ENCODE measurements around the gene ZG16.
"Not testable (repeated sequence)": the region's sequence is repeated elsewhere in the genome, so short reads cannot be mapped to it uniquely, and the experiment has no call there.

Gene ZG16

GRCh38 chr16:29753516-29753915 lies 24.5 kb upstream of the ZG16 start:
- DNase-seq = no peak

- no peak for DNase-seq
Measured at GRCh38 chr16:29756654-29757053, 21.4 kb upstream of the ZG16 start.

- DNase-seq = not testable (repeated sequence)
Measured at GRCh38 chr16:29757086-29757485, 21.0 kb upstream of the ZG16 start.

- no peak for DNase-seq
Measured at GRCh38 chr16:29757950-29758466, 20.0 kb upstream of the ZG16 start.

- no peak for DNase-seq
Measured at GRCh38 chr16:29760567-29761279, 17.3 kb upstream of the ZG16 start.

- DNase-seq = not testable (repeated sequence)
Measured at GRCh38 chr16:29761280-29761651, 16.8 kb upstream of the ZG16 start.

- DNase-seq = no peak
Measured at GRCh38 chr16:29761882-29762281, 16.2 kb upstream of the ZG16 start.

- no peak for DNase-seq
Measured at GRCh38 chr16:29763326-29763725, 14.7 kb upstream of the ZG16 start.

- no peak for DNase-seq
Measured at GRCh38 chr16:29765167-29766032, 12.7 kb upstream of the ZG16 start.

- DNase-seq = peak; percentile 28
Measured at GRCh38 chr16:29766571-29766970, 11.5 kb upstream of the ZG16 start.

- DNase-seq = no peak
Measured at GRCh38 chr16:29767062-29767461, 11.0 kb upstream of the ZG16 start.

- no peak for DNase-seq
Measured at GRCh38 chr16:29769507-29769906, 8.5 kb upstream of the ZG16 start.

- no peak for DNase-seq
Measured at GRCh38 chr16:29770250-29770929, 7.7 kb upstream of the ZG16 start.

GRCh38 chr16:29772330-29772729 lies 5.7 kb upstream of the ZG16 start:
- not testable (repeated sequence) for DNase-seq

- no peak for DNase-seq
Measured at GRCh38 chr16:29774730-29775129, 3.3 kb upstream of the ZG16 start.

- DNase-seq = no peak
Measured at GRCh38 chr16:29775742-29776408, 2.2 kb upstream of the ZG16 start.

- no peak for DNase-seq
Measured at GRCh38 chr16:29779474-29779873, 1.4 kb downstream of the ZG16 start.

- DNase-seq = not testable (repeated sequence)
Measured at GRCh38 chr16:29783094-29783953, 5.3 kb downstream of the ZG16 start.

GRCh38 chr16:29784157-29784556 lies 6.1 kb downstream of the ZG16 start:
- DNase-seq = no peak

- DNase-seq = peak; percentile 73
Measured at GRCh38 chr16:29784901-29785500, 6.9 kb downstream of the ZG16 start.

- not testable (repeated sequence) for DNase-seq
Measured at GRCh38 chr16:29787155-29787554, 9.1 kb downstream of the ZG16 start.
